Stimulated activated naive CD8-positive, alpha-beta T cell treated with anti-CD3 and anti-CD28 coated beads, Interleukin-15, amount 100 ng/mL, for 72 hours (primary cell): ENCODE results near the gene LHPP.

Source experiments
- ATAC-seq: fragments of 150-1000 bp; cut with Tn5 transposase; 2 replicates; pipeline ENCODE4 v1.10.0; 2021; ENCODE audit warnings: mild to moderate bottlenecking, moderate library complexity
- DNase-seq, 2 donors: peaks; one replicate each; pipeline ENCODE4 v3.0.0; 2021 to 2022
- H3K27ac Mint-ChIP-seq, 2 donors: one replicate each; pipeline ENCODE4 v1.8.0; 2022; ENCODE audit warnings: mild to moderate bottlenecking in 2 of 2, mixed read lengths in 2 of 2, moderate library complexity in 2 of 2
- H3K27me3 Mint-ChIP-seq: one replicate; pipeline ENCODE4 v1.8.0; 2022; ENCODE audit warnings: mixed read lengths
- H3K4me1 Mint-ChIP-seq: one replicate; pipeline ENCODE4 v1.8.0; 2022; ENCODE audit warnings: mild to moderate bottlenecking, mixed read lengths
- H3K4me3 Mint-ChIP-seq, 2 donors: one replicate each; pipeline ENCODE4 v1.8.0; 2022; ENCODE audit warnings: mild to moderate bottlenecking in 2 of 2, mixed read lengths in 2 of 2, moderate library complexity in 1 of 2
- H3K9me3 Mint-ChIP-seq, 2 donors: one replicate each; pipeline ENCODE4 v1.8.0; 2022; ENCODE audit warnings: mixed read lengths in 2 of 2

Gene LHPP

DNA sequence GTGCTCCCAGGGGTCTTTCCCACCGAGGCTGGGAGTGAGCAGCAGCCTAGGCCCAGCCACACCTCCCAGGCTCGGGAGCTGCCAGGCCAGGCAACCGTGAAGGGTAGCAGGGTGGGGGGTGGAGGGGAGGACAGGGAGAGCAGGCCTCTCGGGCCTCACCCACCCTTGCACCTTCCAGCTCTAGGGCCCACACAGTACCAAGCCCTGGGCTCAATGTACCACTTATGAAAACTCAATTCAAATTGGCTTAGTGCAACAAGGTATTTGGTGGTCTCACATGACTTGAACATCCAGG, 155.2 kb downstream of the LHPP start:
- ATAC-seq (no peak), DNase-seq (no peak)
- Mint-ChIP-seq H3K9me3 (no peaks in the 10 kb centered on the region), H3K4me3 (no peak overlapping the region), H3K27me3 (no peaks in the 10 kb centered on the region), H3K27ac (no peak overlapping the region), H3K4me1 (peaks cover 91% of the 10 kb centered on the region)

DNA sequence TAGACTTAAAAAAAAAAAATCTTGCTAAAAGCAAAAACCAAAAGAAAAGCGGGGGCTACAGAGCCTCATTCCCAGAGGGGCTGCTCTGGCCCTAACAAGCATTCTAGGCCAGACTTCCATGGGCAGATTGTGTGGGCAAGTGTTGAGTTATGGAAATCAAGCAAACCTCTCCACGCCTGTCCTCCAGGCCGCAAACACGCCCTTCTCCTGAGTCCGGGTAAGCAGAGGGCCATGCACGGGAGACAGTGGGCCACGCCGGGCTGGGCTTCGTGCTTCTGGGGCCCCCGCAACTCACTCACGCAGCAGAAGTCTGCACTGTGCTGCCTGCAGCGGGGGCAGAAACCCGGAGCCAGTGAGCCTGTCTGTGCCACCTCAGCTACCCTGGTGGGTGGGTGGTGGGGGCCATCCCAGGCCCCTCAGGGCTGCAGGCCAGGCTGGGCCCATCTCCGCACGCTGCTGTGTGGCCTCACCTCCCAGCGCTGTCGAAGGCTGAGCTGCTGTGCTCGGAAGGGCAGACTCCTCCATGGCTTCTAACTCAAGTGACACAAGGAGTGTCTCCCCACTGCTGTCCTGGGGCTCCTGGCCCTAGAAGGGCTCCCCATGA, 156.9 kb downstream of the LHPP start:
- ATAC-seq (no peak), DNase-seq (no peak)
- peaks cover 76% of the 10 kb centered on the region for H3K4me1 Mint-ChIP-seq
- no peak overlapping the region for H3K27ac Mint-ChIP-seq
- H3K9me3 Mint-ChIP-seq = no peaks in the 10 kb centered on the region
- H3K4me3 Mint-ChIP-seq = peak overlapping the region in 1 of 2 donors; percentile 52
- no peaks in the 10 kb centered on the region for H3K27me3 Mint-ChIP-seq

DNA sequence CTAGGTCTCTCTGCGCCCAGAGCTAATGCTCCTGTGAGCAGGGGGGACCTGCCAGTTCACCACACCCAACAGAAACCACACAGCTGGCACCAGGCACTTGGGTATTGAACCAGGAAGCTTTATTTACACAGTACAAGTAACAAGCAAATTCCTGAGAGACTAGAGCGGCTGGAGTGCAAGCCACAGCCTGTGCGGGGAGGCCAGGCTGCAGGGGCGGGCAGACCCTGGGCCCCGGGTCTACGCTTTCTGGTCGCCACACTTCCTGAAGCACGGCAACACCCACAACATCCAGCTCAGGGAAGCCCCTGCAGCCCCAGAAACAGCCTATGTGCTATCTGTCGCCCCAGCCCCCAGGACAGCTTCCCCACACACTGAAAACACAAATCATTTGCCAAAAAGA, 157.6 kb downstream of the LHPP start:
- ATAC-seq (peak; percentile 27), DNase-seq (no peak)
- Mint-ChIP-seq H3K4me3 (peak overlapping the region; percentile 19 to 52), H3K4me1 (peaks cover 69% of the 10 kb centered on the region), H3K27ac (peak overlapping the region in 1 of 2 donors; percentile 74), H3K27me3 (no peaks in the 10 kb centered on the region), H3K9me3 (no peaks in the 10 kb centered on the region)

DNA sequence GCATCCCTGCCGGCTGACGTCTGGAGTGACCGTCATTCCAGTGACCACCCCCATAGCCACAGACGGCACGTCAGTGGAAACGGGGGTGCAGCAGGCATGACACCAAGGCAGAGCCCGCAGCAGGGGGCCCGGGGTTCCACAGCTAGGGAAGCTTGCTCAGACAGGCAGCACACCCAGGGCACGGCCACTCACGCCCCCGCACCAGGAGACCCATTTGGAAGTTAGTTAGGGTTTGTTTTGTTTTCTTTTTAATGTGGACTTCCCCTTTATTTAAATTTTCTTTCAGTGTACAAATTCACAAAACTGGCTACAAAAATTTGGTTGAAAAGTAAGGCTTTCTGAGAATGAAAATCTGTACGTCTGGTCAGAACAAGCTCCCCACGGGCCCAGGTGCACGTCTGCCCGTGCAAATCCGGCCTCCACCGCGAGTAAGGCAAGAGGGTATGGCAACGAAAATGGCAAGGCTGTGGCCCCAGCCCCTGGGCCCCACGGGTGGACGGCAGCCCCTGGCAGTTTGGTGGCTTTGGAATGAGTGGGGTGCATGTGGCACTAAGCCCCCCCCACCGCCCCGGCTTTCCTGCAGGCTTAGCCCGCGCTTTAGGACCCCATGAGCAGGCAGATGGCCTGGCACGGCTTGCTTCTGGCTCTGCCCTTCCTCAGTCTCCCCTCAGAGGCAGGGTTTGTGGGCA, 158.3 kb downstream of the LHPP start:
- Mint-ChIP-seq H3K4me1 (peaks cover 67% of the 10 kb centered on the region), H3K4me3 (no peak overlapping the region), H3K27ac (peak overlapping the region in 1 of 2 donors; percentile 74), H3K27me3 (no peaks in the 10 kb centered on the region), H3K9me3 (no peaks in the 10 kb centered on the region)
- ATAC-seq (no peak), DNase-seq (no peak)

DNA sequence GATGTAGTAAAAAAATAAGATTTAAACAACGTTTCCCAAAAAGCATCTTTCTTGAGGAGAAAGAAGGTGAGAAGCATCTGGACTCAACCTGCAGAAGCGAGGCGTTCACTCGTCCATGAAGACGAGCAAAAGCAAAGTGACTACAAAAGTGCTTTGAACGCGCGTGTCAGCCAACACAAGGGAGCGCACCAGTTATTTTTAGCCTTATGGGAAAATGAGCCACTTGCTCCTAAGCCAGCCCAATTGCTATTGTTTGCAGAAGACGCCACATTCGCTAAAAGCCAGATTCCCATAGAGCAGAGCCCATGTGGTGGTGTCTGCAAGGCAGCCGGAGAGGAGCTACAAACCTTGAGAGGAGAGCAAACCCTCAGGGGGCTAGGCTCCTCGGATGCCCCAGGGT, 160.0 kb downstream of the LHPP start:
- Mint-ChIP-seq H3K9me3 (no peaks in the 10 kb centered on the region), H3K27ac (no peak overlapping the region), H3K4me3 (no peak overlapping the region), H3K27me3 (no peaks in the 10 kb centered on the region), H3K4me1 (peaks cover 66% of the 10 kb centered on the region)
- DNase-seq = no peak
- ATAC-seq = no peak

DNA sequence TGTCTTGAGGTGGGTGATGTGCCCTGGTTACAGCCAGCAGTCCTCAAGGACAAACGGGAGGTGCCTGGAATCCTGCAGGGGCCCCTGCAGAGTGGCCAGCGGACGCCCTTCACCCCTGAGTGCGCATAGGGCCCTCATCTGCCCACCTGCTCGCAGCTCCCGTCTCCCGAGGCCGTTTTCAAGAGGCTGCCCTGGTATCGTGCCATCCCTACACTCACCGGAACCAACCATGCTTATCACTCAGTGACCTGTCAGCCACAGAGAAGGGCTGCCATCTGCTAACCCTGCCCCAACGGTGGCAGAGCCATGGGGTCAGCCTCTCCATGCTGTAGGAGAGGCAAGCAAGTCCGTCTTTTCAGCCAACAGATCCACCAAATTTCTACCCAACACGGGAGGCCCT, 160.5 kb downstream of the LHPP start:
- Mint-ChIP-seq H3K9me3 (no peaks in the 10 kb centered on the region), H3K27me3 (no peaks in the 10 kb centered on the region), H3K4me1 (peaks cover 66% of the 10 kb centered on the region), H3K27ac (peak overlapping the region in 1 of 2 donors; percentile 72), H3K4me3 (no peak overlapping the region)
- ATAC-seq (no peak), DNase-seq (no peak)

DNA sequence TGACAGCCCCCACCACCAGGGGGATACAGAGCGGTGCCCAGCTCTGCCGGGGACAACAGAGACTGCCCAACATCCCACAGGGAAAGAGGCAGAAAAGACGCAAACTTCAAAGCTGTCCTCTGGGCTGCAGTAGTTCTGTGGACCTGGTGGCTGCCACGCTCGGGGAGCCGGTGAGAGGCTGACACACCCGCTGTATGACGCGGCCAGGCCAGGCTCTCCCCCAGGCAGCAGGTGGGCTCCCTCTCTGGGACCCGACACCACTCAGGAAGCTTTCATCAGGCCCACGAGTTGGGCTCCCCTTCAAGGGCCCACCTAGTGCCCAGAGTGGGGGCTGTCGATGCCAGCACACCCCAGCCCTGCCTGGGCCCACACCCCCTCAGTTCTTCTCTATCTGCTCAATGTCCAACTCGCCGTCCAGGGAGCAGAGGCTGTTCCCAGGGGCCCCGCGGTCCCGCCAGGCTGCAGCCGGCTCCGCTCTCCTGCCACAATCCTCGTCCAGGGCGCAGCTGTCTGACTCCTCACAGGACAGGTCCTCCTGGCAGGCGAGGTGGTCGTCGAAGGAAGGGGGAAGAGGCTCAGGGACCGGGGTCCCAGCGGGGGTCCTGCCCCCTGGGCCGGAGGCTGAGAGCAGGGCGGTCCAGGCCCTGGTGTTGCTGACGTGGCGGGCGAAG, 161.4 kb downstream of the LHPP start:
- H3K27ac Mint-ChIP-seq = no peak overlapping the region
- no peaks in the 10 kb centered on the region for H3K9me3 Mint-ChIP-seq
- no peaks in the 10 kb centered on the region for H3K27me3 Mint-ChIP-seq
- H3K4me1 Mint-ChIP-seq = peaks cover 67% of the 10 kb centered on the region
- DNase-seq (no peak), ATAC-seq (no peak)
- no peak overlapping the region for H3K4me3 Mint-ChIP-seq

DNA sequence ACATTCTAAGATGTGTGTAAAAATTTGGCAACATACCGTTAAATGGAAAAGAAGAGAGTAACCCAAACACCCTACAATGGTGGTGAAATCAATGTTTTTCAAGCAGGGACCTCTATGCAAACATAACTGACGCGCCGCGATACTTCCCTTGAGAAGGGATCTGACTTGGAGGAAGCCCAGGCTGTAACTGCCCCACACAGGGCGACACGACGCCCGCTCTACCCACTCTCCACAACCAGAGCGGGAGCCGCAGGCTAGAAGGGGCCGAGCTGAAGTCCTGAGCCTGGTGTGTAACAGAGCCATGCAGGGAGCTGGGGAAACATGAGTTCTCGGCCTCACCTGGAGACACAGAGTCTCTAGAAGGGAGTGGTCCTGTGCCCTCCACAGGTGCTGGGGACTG, 162.4 kb downstream of the LHPP start:
- Mint-ChIP-seq H3K27ac (no peak overlapping the region), H3K4me3 (no peak overlapping the region)

DNA sequence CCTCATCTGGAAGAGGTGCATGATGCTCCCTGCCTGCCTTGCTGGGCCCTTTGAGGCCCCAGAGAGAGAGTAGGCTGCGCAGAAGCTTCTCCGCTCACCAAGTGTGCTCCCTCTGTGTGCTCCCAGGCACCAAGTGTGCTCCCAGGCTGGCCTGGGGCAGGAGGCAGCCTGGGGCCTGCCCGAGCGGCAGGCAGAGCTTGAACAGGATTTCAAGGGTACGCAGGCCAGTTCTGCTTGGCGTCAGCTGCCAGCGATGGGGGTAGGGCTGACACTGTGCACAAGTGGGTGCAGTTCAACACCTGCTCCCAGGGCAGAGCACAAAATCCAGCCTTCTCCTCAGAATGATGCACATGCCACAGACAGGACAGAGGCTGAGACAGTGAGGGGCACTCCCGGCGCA, 162.8 kb downstream of the LHPP start:
- ATAC-seq = no peak
- H3K4me1 Mint-ChIP-seq = peaks cover 55% of the 10 kb centered on the region
- DNase-seq = no peak
- H3K4me3 Mint-ChIP-seq = no peak overlapping the region
- no peaks in the 10 kb centered on the region for H3K27me3 Mint-ChIP-seq
- no peaks in the 10 kb centered on the region for H3K9me3 Mint-ChIP-seq
- peak overlapping the region in 1 of 2 donors; percentile 90 for H3K27ac Mint-ChIP-seq

More for the DNA sequence above, 162.4 kb downstream of the LHPP start:
- no peaks in the 10 kb centered on the region for H3K9me3 Mint-ChIP-seq
- peaks cover 59% of the 10 kb centered on the region for H3K4me1 Mint-ChIP-seq
- DNase-seq (no peak), ATAC-seq (no peak)
- no peaks in the 10 kb centered on the region for H3K27me3 Mint-ChIP-seq

DNA sequence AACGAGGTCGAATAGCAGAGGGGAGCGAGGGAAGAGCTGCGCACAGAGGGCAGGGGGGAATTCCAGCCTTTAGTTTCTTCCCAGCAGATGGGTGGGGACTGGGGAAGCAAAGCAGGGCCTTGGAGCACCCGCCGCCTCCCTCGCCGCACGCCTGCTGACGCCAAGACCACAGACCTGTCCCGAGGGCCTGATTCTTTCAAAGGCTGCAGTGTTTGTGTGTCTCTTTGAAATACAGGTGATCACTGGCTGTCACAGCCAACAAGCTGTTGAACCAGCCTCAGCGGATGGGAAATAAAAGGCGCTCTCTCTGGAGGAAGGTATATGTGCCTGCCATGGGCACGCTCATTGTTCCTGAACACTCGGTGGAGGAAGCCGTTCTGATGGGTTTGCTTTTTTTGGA, 163.3 kb downstream of the LHPP start:
- Mint-ChIP-seq H3K27ac (peak overlapping the region in 1 of 2 donors; percentile 90), H3K4me1 (peaks cover 50% of the 10 kb centered on the region), H3K9me3 (no peaks in the 10 kb centered on the region), H3K4me3 (no peak overlapping the region), H3K27me3 (no peaks in the 10 kb centered on the region)
- no peak for ATAC-seq
- no peak for DNase-seq

DNA sequence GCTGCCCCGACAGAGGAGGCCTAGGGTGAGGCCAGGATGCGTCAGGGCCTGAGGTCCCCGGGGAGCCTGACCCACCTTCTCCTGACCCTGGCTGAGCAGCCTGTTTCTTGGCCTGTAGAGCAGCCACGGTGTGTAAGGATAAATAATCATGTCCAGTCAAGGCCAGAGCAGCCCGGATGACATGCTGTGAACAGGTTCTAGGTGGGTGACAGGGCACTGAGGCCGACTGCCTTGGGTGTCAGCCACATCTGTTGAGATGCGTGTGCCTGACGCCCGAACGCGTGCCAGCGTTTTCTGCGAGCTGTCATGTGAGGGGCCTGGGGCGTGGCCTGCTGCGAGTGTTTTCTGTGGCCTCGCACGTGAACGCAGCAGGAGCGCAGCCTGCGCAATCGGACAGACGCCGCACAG, 164.2 kb downstream of the LHPP start:
- no peaks in the 10 kb centered on the region for H3K27me3 Mint-ChIP-seq
- ATAC-seq (no peak), DNase-seq (no peak)
- no peaks in the 10 kb centered on the region for H3K9me3 Mint-ChIP-seq
- H3K27ac Mint-ChIP-seq = no peak overlapping the region
- H3K4me1 Mint-ChIP-seq = peaks cover 44% of the 10 kb centered on the region
- H3K4me3 Mint-ChIP-seq = no peak overlapping the region

DNA sequence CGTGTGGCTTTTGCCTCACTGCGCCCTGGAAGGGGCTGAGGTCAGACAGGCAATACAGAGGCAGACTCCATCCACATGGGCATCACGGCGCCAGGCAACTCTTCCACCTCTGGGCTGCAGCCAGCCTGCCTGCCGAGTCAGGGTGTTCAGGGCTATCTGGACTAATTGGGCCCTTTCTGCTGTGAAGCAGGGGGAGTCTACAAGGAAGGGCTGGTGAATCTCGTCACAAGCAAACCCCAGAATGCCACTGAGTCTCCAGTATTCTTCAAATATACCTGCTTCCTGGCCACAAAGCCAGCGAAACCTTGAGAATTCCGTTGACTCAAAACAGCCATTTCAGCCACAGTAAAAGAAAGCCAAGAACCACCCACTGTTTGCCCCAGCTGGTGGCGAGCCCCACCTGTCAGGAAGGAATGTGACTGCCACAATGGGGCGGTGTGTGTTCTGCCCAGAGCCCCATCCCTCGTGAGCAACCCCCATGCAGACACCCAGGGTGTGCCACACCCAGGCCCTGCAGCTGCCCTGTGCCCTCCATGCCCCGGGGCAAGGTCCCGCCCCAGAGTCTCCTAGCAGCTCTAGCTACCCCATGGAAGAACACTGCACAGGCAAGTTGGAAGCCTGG, 165.2 kb downstream of the LHPP start:
- Mint-ChIP-seq H3K4me1 (peaks cover 51% of the 10 kb centered on the region), H3K27me3 (no peaks in the 10 kb centered on the region), H3K9me3 (no peaks in the 10 kb centered on the region), H3K27ac (no peak overlapping the region), H3K4me3 (peak overlapping the region in 1 of 2 donors; percentile 56)
- ATAC-seq (peak; percentile 86), DNase-seq (peak in 1 of 2 donors; percentile 72)

DNA sequence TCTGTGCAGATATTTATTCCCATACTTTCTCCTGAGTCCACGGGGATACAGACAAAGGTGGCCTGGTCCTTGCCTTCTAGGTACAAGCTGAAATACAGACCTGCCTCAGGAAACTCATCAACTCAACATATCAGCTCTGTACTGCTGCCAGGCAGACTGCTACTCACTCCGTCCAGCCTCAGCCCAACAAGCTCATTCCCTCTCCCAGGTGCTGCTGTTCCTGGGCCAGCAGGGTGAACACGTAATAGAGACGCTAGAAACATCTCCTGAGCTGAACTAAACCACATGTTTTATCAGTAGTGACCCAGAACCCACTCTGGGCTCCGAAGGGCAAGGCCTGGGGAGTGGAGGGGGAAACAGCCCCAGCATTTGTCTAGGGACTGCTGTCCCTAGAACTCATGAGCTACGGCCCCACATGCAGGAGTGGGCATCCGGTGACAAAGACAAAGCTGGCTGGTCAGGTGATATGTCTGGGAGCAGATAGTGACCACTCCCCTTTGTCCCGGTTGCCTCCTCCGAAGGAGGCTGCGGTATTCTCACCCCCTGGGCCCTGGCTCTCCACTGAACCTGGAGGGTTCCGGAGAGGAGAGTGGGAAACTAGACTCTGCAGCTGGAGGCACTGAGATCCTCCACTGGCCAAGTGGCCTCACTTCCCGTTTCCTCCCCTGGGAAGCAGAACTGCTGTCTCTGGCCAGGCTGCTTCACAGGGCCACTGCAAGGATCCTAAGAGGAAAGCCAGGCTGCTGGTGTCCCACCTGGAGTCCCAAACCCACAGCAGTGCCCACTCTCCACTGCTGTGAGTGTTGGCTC, 166.4 kb downstream of the LHPP start:
- no peak overlapping the region for H3K27ac Mint-ChIP-seq
- no peak for DNase-seq
- H3K4me1 Mint-ChIP-seq = peaks cover 52% of the 10 kb centered on the region
- no peaks in the 10 kb centered on the region for H3K27me3 Mint-ChIP-seq
- H3K4me3 Mint-ChIP-seq = no peak overlapping the region
- no peaks in the 10 kb centered on the region for H3K9me3 Mint-ChIP-seq
- ATAC-seq = no peak

DNA sequence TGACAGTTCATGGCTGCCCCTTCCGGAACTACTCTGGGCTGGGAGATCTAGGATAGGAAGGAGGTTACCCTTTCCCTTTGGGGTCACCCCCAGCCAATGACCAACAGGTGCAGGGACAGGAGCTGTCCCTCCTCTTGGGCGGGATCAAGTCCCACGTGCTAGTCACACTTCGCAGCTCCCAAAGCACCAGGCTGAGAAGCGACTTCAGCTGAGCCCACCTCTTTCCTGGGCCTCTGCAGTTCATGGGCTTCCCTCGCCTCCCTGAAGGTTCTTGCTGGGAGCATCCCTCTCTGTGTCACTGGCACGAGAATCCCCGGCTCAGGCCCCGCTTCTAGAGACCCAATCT, 167.0 kb downstream of the LHPP start:
- peaks cover 52% of the 10 kb centered on the region for H3K4me1 Mint-ChIP-seq
- ATAC-seq (no peak), DNase-seq (no peak)
- no peak overlapping the region for H3K4me3 Mint-ChIP-seq
- H3K27ac Mint-ChIP-seq = no peak overlapping the region
- H3K27me3 Mint-ChIP-seq = no peaks in the 10 kb centered on the region
- peaks cover 0 to 1% of the 10 kb centered on the region in 2 donors for H3K9me3 Mint-ChIP-seq

DNA sequence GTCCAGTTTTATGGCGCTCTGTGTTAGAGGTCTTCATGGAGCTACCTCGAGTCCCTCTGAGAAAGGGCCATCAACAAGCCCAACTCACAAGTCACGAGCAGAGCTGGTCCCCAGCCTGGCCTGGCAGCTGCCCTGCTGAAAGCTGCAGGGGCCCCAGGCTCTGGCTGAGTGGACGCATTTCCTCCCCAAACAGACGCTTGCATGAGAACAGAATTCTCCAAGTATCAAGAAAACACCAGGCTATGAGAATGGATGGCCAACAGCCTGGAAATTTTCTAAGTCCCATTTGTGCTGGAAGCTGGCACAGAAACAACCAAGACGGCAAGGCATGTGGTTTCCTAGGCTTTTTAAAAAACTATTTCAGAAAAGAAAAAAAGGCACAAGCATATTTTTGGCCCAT, 167.8 kb downstream of the LHPP start:
- no peak for DNase-seq
- ATAC-seq = no peak
- H3K27ac Mint-ChIP-seq = no peak overlapping the region
- H3K27me3 Mint-ChIP-seq = no peaks in the 10 kb centered on the region
- peaks cover 0 to 9% of the 10 kb centered on the region in 2 donors for H3K9me3 Mint-ChIP-seq
- H3K4me3 Mint-ChIP-seq = no peak overlapping the region
- H3K4me1 Mint-ChIP-seq = peaks cover 52% of the 10 kb centered on the region
